Activated T-helper 1 cell treated with Interleukin-2 at 50 U/mL for 16 hours (primary cell): Measurements from ENCODE around the gene GPR61.

Source experiments
- DNase-seq: peaks from one replicate; pipeline ENCODE4 v3.0.0-alpha.2; 2020; ENCODE audit warnings: low read depth

The GPR61 gene

DNA sequence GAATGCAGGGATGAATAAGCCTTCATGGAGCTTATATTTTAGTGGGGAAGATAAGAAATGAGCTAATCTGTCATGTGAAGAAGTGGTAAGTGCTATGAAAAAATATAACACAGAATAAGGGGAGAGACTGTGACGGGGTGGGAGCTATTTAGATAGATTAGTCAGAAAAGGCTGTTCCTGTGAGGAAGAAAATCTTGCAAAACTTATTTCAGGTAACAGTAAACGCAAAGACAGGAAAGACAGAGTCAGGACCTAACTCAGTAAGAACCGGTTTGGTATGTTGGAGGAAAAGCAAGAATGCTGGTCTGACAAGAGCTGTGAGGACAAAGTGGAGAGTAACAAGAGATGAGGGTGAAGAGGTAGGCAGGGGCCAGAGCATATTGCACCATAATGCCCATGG is 30.7 kb downstream of the GPR61 start:
- DNase-seq: no peak

DNA sequence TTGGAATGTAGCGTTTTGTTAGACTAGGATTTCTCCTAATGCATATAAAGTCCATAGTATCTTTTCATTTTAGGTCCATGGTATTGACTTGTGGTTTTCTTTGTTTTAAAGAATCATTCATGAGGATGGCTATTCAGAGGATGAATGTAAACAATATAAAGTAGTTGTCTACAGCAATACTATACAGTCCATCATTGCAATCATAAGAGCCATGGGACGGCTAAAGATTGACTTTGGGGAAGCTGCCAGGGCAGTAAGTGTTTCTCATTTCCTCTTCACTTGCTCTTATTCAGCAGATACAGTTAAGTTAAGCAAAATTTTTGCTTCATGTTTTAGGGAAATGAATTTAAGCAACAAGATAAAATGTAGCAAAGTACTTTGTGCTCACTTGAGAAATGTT is 34.1 kb downstream of the GPR61 start:
- DNase-seq: no peak

- no peak for DNase-seq
Observed at GRCh38 chr1:109578947-109579443, 39.3 kb downstream of the GPR61 start.

GRCh38 chr1:109579491-109579890 is 39.8 kb downstream of the GPR61 start:
- no peak for DNase-seq

- DNase-seq: no peak
Observed at GRCh38 chr1:109582021-109582420, 42.3 kb downstream of the GPR61 start.

- no peak for DNase-seq
Observed at GRCh38 chr1:109584766-109585165, 45.1 kb downstream of the GPR61 start.

DNA sequence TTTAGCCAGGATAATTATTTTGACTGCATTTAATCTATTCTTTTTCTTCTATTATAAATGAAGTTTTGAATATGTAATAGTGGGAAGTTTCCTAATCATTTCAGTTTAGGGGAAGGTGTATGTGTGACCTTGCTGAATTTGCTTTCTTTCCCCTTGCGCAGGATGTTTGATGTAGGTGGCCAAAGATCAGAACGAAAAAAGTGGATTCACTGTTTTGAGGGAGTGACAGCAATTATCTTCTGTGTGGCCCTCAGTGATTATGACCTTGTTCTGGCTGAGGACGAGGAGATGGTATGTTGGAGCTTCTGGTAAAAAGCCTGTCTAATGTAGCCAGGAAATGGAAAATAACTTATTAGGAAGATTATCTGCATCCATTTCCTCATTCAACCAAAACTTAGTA is 46.4 kb downstream of the GPR61 start:
- no peak for DNase-seq

DNA sequence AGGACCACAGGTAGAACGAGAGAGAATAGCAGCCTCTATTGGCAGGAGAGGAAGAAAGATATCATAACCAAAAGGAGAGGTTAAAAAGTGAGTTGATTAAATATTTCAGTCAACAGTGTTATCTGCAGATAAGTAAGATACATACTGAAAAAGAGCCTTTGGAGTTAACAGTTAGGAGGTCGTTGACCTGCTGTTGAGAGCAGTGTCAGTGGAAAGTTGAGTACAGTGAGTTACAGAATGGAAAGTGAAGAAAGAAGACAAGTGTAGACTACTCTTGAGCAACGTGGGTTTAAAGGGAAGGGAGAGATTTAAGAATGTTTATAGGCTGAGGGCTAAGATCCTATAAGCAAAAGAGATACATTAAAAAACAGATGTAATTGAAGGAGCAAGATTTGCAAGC is 49.5 kb downstream of the GPR61 start:
- DNase-seq: no peak

- DNase-seq: no peak
Observed at GRCh38 chr1:109589679-109590078, 50.0 kb downstream of the GPR61 start.

- no peak for DNase-seq
Observed at GRCh38 chr1:109592916-109593315, 53.2 kb downstream of the GPR61 start.

DNA sequence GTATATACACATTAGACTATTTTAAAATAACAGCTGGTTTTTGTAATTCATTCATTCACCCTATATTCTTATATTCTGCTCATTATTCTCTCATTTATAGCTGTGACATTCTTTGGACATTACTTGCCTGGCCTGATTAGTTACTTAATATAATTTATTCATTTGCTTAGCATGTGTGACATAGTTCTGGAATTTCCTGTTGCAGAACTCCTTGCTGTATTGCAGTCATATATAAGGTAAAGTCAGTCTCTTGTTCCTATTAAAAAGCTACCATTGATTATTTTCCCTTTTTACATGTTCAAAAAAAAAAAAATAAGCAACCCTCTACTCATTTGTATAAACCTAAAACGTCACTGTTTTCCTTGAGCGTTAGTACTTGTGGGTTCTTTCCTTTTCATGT is 55.9 kb downstream of the GPR61 start:
- DNase-seq: no peak
